ENCODE data around the gene THADA.

THADA gene

GRCh38 chr2:43238176-43238575, 357.7 kb downstream of the THADA start:
- intact Hi-C loops (cut with DNase I), result no loop called here
- DNase-seq, result no peak

- DNase-seq, result no peak
- intact Hi-C loops (cut with DNase I), result no loop called here
These were observed 362.3 kb downstream of the THADA start for GRCh38 chr2:43233218-43234212.

- peak in 1 of 10 donors; percentile 25 for DNase-seq
- intact Hi-C loops (cut with DNase I), result loop anchor here (2.0 kb wide), 1 partner anchor 254 kb away; no protein-coding TSS in a partner anchor
These were observed 364.6 kb downstream of the THADA start for GRCh38 chr2:43230951-43231827.

GRCh38 chr2:43230351-43230885, 365.4 kb downstream of the THADA start:
- intact Hi-C loops (cut with DNase I), result loop anchor here (2.0 kb wide), 1 partner anchor 254 kb away; no protein-coding TSS in a partner anchor
- DNase-seq, result peak in 1 of 10 donors; percentile 18

- intact Hi-C loops (cut with DNase I), result loop anchor here (1.0 to 2.0 kb wide), 4 partner anchors 205 to 400 kb away; no protein-coding TSS in a partner anchor
These were observed 366.8 kb downstream of the THADA start for GRCh38 chr2:43228756-43229659.

GRCh38 chr2:43228321-43228751, 367.5 kb downstream of the THADA start:
- intact Hi-C loops (cut with DNase I), result loop anchor here (2.0 kb wide), 1 partner anchor 282 kb away; no protein-coding TSS in a partner anchor

More at GRCh38 chr2:43228756-43229659, 366.8 kb downstream of the THADA start:
- DNase-seq, result no peak

GRCh38 chr2:43227830-43228281, 368.0 kb downstream of the THADA start:
- DNase-seq, result no peak
- intact Hi-C loops (cut with DNase I), result loop anchor here (2.0 kb wide), 1 partner anchor 281 kb away; no protein-coding TSS in a partner anchor

More at GRCh38 chr2:43228321-43228751, 367.5 kb downstream of the THADA start:
- DNase-seq, result peak in 2 of 10 donors; percentile 37 to 47

- peak; percentile 81 to 98 (median 90) for DNase-seq
- intact Hi-C loops (cut with DNase I), result no loop called here
These were observed 368.6 kb downstream of the THADA start for GRCh38 chr2:43226955-43227829.

- intact Hi-C loops (cut with DNase I), result no loop called here
These were observed 369.3 kb downstream of the THADA start, which contains the start of gene ZFP36L2 for GRCh38 chr2:43226558-43226954. ZFP36L2 (minus strand) TSS chr2:43226606; CDS start chr2:43226315, 291 bp downstream.

DNA sequence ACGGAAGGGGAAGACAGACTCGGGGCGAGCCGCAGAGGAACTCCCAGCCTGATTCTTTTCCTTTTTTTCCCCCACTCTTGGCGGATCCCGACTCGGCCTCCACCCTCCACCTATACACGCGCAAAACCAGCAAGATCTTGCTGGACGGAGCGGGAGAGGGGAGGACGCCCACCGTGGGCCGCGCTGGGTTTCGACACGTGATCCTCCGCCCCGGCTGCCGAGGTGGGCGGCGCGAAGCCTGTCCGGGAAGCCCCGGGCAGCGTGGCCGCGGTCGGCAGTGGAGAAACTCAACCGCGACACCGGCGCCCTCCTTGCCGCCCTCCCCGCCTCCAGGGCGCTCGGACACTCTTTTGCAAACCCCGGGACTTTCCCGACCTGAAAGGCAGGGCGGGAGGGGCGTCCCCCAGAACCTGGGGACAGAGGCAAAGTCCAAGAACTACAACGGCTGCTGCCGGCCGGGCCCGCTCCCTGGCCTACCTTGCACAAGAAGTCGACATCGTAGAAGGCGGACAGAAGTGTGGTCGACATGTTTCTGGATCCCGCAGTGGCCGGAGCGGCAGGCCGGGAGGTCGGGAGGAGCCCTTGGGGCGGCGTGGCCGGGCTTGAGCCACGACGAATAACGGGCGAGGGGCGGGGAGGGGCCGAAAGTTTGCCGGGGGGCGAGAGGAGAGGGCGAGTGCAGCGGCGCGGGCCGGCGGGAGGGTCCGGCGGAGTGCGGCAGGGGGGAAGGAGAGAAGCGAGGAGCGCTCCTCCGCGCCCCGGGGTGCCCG, 369.9 kb downstream of the THADA start:
- intact Hi-C loops (cut with DNase I), result no loop called here
- peak in 7 of 10 donors; percentile 33 to 90 (median 63) for DNase-seq

More at GRCh38 chr2:43226558-43226954, 369.3 kb downstream of the THADA start, which contains the start of gene ZFP36L2:
- peak; percentile 89 to 99 (median 94) for DNase-seq

DNA sequence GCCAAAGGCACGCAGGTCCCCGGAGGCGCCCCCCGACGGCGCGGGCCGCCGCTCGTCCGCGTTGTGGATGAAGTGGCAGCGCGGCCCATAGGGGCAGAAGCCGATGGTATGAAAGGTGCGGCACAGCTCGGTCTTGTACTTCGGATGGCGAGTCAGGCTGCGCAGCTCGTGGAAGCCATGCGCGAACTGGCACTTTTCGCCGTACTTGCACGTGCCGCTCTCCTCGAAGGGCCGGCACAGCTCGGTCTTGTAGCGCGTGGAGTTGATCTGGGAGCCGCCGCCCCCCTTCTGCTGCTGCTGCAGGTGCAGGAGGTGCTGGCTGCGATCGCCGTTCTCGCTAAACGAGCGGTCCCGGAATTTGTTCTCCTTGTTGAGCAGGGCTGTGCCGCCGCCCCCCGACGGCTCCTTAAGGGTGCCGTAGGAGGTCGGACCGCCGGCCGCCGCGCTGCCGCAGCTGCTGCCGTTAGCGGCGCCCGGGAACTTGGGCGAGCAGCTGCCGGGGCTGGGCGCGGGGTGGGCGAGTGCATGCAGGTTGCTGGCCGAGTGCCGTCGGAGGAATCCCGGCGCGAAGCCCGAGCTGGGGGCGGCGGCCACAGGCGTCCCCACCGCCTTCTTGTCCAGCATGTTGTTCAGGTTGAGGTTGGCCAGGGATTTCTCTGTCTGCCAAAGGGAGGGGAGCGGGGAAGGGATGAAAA, 370.6 kb downstream of the THADA start:
- DNase-seq, result peak in 3 of 10 donors; percentile 53 to 91 (median 84)
- intact Hi-C loops (cut with DNase I), result no loop called here

DNA sequence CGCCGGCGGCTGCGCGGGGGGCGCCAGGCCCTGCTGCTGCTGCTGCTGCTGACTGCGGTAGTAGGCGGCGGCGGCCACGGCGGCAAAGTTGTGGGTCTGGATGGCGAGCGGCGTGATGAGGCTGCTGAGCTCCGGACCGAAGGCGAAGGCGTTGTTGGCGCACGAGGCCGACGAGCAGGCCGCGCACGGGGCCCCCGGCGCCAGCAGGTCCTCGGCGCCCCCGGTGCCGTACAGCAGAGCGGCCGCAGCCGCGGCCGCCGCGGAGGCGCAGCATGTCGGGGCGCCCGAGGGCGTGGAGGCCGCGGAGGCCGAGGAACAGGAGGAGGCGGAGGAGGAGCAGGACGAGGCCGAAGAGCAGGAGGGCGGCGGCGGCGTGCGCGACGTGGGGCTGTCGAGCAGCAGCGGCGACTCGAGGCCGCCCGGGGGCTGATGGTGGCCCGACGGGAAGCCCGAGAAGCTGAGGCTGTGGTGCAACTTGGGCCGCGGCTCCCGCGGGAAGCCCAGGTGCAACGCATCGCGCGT, 371.2 kb downstream of the THADA start:
- peak in 4 of 10 donors; percentile 29 to 83 (median 62) for DNase-seq

GRCh38 chr2:43224131-43224570, 371.7 kb downstream of the THADA start:
- peak; percentile 33 to 94 (median 57) for DNase-seq
- intact Hi-C loops (cut with DNase I), result loop anchor here (1.0 kb wide), 1 partner anchor 124 kb away; no protein-coding TSS in a partner anchor

More for the DNA sequence above, 371.2 kb downstream of the THADA start:
- intact Hi-C loops (cut with DNase I), result loop anchor here (1.0 kb wide), 1 partner anchor 124 kb away; no protein-coding TSS in a partner anchor

GRCh38 chr2:43223521-43224001, 372.3 kb downstream of the THADA start:
- intact Hi-C loops (cut with DNase I), result loop anchor here (1.0 kb wide), 1 partner anchor 123 kb away; no protein-coding TSS in a partner anchor
- DNase-seq, result peak in 3 of 10 donors; percentile 8 to 31 (median 20)
